K562 (cell line): Measurements from ENCODE around the gene ARHGAP15. TPM values are rescaled to one million over a fixed set of nuclear protein-coding genes. Genes with fewer than 3 reads are reported as not detected.

Source experiments
- ATAC-seq: fragments of 200-7000 bp; cut with Tn5 transposase; 3 replicates; pipeline ENCODE4 v1.9.1; 2020; ENCODE audit warnings: moderate library complexity
- BruUV-seq: library from RNA; stranded (reverse); fragments of 400-500 nt; replicated peaks from 2 replicates; lab custom pipeline; 2021; lab: Mats Ljungman, UMichigan
- CTCF ChIA-PET: fragments of 300-600 bp; formaldehyde crosslinking; extraction: SDS; loops from one replicate; lab custom pipeline; 2021; ENCODE audit warnings: low intra/inter-chr PET ratio; lab: Yijun Ruan, JAX
- POLR2A ChIA-PET: fragments of 300-600, 350-650 bp; sonication (Branson Sonifier 250); formaldehyde crosslinking; extraction: SDS; loops from one replicate; lab custom pipeline; 2021; ENCODE audit warnings: antibody characterized with exemption, inconsistent platforms; lab: Yijun Ruan, JAX
- DNase-seq, 4 experiments: peaks; one replicate each; pipeline versions ENCODE4 v3.0.0 to v3.0.0-alpha.2; 2011 to 2018; ENCODE audit warnings: low spot score in 3 of 4, mixed read lengths in 3 of 4; ENCODE audit errors: extremely low read depth in 1 of 4
- FAIRE-seq: peaks from 2 replicates; lab custom pipeline; 2011; peaks lifted over from hg19 to GRCh38; lab: Jason Lieb, UNC
- H2AFZ ChIP-seq: 2 replicates; pipeline ENCODE4 v1.6.0; 2011; ENCODE audit warnings: low read depth, low read length, control low read depth, inconsistent platforms
- H3K27ac ChIP-seq: fragments of 200-600 bp; 3 replicates; pipeline ENCODE4 v1.8.0; 2011; ENCODE audit warnings: low read depth, mild to moderate bottlenecking, control low read depth, inconsistent platforms, low read length, moderate library complexity, mixed read lengths; ENCODE audit errors: extremely low read depth
- H3K27me3 ChIP-seq, 2 experiments: fragments of 300-600 bp in 1 of 2; 2 replicates in 1 of 2; 3 replicates in 1 of 2; pipeline versions ENCODE4 v1.6.0 to v1.8.0; 2011; ENCODE audit warnings: inconsistent platforms in 2 of 2, low read length in 2 of 2, mild to moderate bottlenecking in 1 of 2, mixed read lengths in 1 of 2, moderate library complexity in 1 of 2; ENCODE audit not compliant: control insufficient read depth in 2 of 2, insufficient read depth in 2 of 2
- H3K36me3 ChIP-seq: fragments of 300-600 bp; 3 replicates; pipeline ENCODE4 v1.8.0; 2011; ENCODE audit warnings: mild to moderate bottlenecking, low read length, inconsistent platforms; ENCODE audit not compliant: control insufficient read depth, insufficient read depth
- H3K4me1 ChIP-seq, 2 experiments: fragments of 200-600 bp in 1 of 2; replicated peaks in 1 of 2; 2 replicates in 1 of 2; 3 replicates in 1 of 2; pipeline versions ENCODE4 v1.5.1 to v1.8.0; 2011; ENCODE audit warnings: inconsistent platforms in 2 of 2, low read length in 2 of 2, mild to moderate bottlenecking in 1 of 2, mixed read lengths in 1 of 2, moderate library complexity in 1 of 2; ENCODE audit not compliant: control insufficient read depth in 2 of 2, insufficient read depth in 2 of 2
- H3K4me2 ChIP-seq: 2 replicates; pipeline ENCODE4 v1.6.1; 2011; ENCODE audit warnings: low read length, control low read depth, inconsistent platforms, mixed read lengths; ENCODE audit not compliant: insufficient read depth
- H3K4me3 ChIP-seq: fragments of 200-600 bp; sonication (generic), shearing (Covaris generic); 2 replicates; pipeline ENCODE4 v1.5.1; 2016; ENCODE audit warnings: control low read depth, inconsistent platforms
- H3K79me2 ChIP-seq: fragments of 200-600 bp; 3 replicates; pipeline ENCODE4 v1.8.0; 2011; ENCODE audit warnings: low read length, inconsistent platforms; ENCODE audit not compliant: control insufficient read depth, insufficient read depth
- H3K9ac ChIP-seq, 2 experiments: 2 replicates each; pipeline versions ENCODE4 v1.6.0 to v1.6.1; 2011; ENCODE audit warnings: low read depth in 2 of 2, low read length in 2 of 2, control low read depth in 1 of 2, inconsistent platforms in 1 of 2, mild to moderate bottlenecking in 1 of 2, mixed read lengths in 1 of 2; ENCODE audit not compliant: insufficient read depth in 1 of 2
- H3K9me1 ChIP-seq: one replicate; pipeline ENCODE4 v1.6.0; 2011; ENCODE audit warnings: inconsistent platforms, mild to moderate bottlenecking, low read length, moderate library complexity; ENCODE audit not compliant: control insufficient read depth, insufficient read depth
- H3K9me3 ChIP-seq: replicated peaks from 2 replicates; pipeline ENCODE4 v1.5.1; 2011; ENCODE audit warnings: low read depth, low read length, inconsistent platforms; ENCODE audit not compliant: control insufficient read depth, insufficient read depth
- H4K20me1 ChIP-seq: replicated peaks from 2 replicates; pipeline ENCODE4 v1.6.1; 2011; ENCODE audit warnings: low read length, inconsistent platforms, mixed read lengths; ENCODE audit not compliant: control insufficient read depth, insufficient read depth
- ETV5 ChIP-seq: sonication (generic); formaldehyde crosslinking; IDR thresholded peaks from 2 replicates; pipeline ENCODE4 v1.4.0; 2020; ENCODE audit warnings: low read depth, mild to moderate bottlenecking, missing genetic modification reagents
- MTF1 ChIP-seq: fragments of 250-450 bp; sonication (Bioruptor Pico); IDR thresholded peaks from 2 replicates; pipeline ENCODE4 v1.9.0; 2021; ENCODE audit warnings: moderate library complexity, mild to moderate bottlenecking, inconsistent platforms, borderline replicate concordance
- PCBP2 ChIP-seq: fragments of 200-400 bp; formaldehyde crosslinking; IDR thresholded peaks from 2 replicates; pipeline ENCODE4 v1.6.1; 2018; ENCODE audit warnings: low read length, low read depth, mild to moderate bottlenecking, moderate library complexity; ENCODE audit not compliant: poor library complexity, severe bottlenecking
- RFX1 ChIP-seq: fragments of 450-650 bp; IDR thresholded peaks from 2 replicates; pipeline ENCODE4 v1.6.1; 2016; ENCODE audit warnings: mild to moderate bottlenecking, moderate library complexity
- SRSF1 ChIP-seq: fragments of 200-400 bp; formaldehyde crosslinking; IDR thresholded peaks from 2 replicates; pipeline ENCODE4 v1.6.1; 2017; ENCODE audit warnings: mild to moderate bottlenecking, low read depth, low read length, moderate library complexity
- TBL1XR1 ChIP-seq, 2 experiments: IDR thresholded peaks; 2 replicates each; pipeline ENCODE4 v1.6.1; 2012; ENCODE audit warnings: improper control_type of control experiment in 2 of 2, low read length in 2 of 2, mild to moderate bottlenecking in 1 of 2
- ZNF253 ChIP-seq: fragments of 250-450 bp; sonication (Bioruptor Pico); conservative IDR thresholded peaks from 2 replicates; pipeline ENCODE4 v1.6.1; 2021; ENCODE audit warnings: mild to moderate bottlenecking
- WGBS: fragments of 100-300 bp; shearing (Covaris generic); methylation state at CpG from one replicate; pipeline ENCODE4 v1.1.6; 2016; ENCODE audit warnings: low coverage, mixed read lengths; ENCODE audit not compliant: insufficient coverage; ENCODE audit errors: missing lambda C conversion rate; 5-methylcytosine and 5-hydroxymethylcytosine counted together
- in situ Hi-C: fragments of 300-500 bp; cut with MboI; formaldehyde crosslinking; loops from 4 replicates; pipeline ENCODE4 v1.15.0; 2018; ENCODE audit warnings: inconsistent platforms, mixed read lengths
- intact Hi-C: fragments of 100-400 bp; cut with micrococcal nuclease; formaldehyde crosslinking; loops from 2 replicates; pipeline ENCODE4 v1.14.2; 2022
- polyA plus RNA-seq, 8 experiments: library from polyadenylated mRNA; depleted of rRNA in 4 of 8; stranded (reverse) in 5 of 8; unstranded in 3 of 8; fragments of >200 nt; fragmentation: Nextera tagmentation in 2 of 8; fragmentation: Illumina TruSeq in 1 of 8; extraction: Ambion mirVana in 2 of 8; extraction: Trizol in 1 of 8; gene quantifications; 2 replicates each; pipeline versions ENCODE4 v1.2.1 to v1.2.3, GENCODE V29; 2011 to 2014; ENCODE audit warnings: inconsistent platforms in 1 of 8, missing spikeins in 1 of 8
- total RNA-seq, 7 experiments: library from RNA; depleted of rRNA in 6 of 7; stranded (reverse); fragments of >200 nt in 6 of 7; fragmentation: Illumina TruSeq in 2 of 7; extraction: Trizol in 2 of 7; gene quantifications; 2 replicates each; pipeline versions ENCODE4 v1.2.1 to v1.2.3, GENCODE V29; 2011 to 2021; ENCODE audit warnings: low replicate concordance in 1 of 7
- TF ChIP-seq, protein P1 (sequence below): fragments of 450-650 bp; IDR thresholded peaks from 2 replicates; pipeline ENCODE4 v1.7.0; 2016; ENCODE audit warnings: borderline replicate concordance
- TF ChIP-seq, protein P2 (sequence below), 2 experiments: fragments of 200-800 bp in 1 of 2; sonication (Bioruptor generic) in 1 of 2; sonication (generic) in 1 of 2; formaldehyde crosslinking in 1 of 2; IDR thresholded peaks in 1 of 2; conservative IDR thresholded peaks in 1 of 2; 2 replicates each; pipeline versions ENCODE4 v1.5.0 to v1.6.1; 2016 to 2020; ENCODE audit warnings: missing compliant biosample characterization in 1 of 2, missing genetic modification characterization in 1 of 2, missing genetic modification reagents in 1 of 2
- TF ChIP-seq, protein P3 (sequence below): sonication (generic); formaldehyde crosslinking; IDR thresholded peaks from 2 replicates; pipeline ENCODE4 v1.8.0; 2022; ENCODE audit warnings: mild to moderate bottlenecking, missing genetic modification reagents

Gene ARHGAP15
- total and polyA plus RNA-seq, 9 of the 15 experiments (the other 6 are each of a cell fraction or from before 2014, with no cell fraction given) = 1.5 to 17.9 (median 7.9) TPM

DNA sequence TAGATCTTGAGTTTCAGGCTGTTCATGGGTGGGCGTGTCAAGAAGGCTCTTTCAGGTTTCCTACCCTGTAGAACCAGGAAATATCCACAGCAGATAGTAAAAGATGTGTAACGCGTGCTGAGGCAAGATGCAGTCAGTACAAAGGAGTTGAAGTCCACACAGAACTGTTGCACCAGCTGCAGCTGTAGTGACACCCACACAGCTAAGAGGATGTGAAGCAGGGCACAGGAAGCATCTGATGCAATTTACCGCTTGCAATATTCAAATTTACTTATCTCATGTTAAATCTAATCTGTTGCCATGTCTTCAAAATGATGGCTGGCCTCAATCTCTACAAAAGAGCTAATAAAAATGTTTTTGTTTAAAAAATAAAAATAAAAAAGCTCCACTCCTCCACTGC lies 132.8 kb downstream of the ARHGAP15 start:
- intact Hi-C loops = no loop called here
- ChIA-PET CTCF (no interaction called here), POLR2A (interaction anchor here (1.2 kb wide), 1 partner anchor 10 kb away, joined by 4 read pairs; no protein-coding TSS in a partner anchor)
- no peak overlapping the region for H3K4me2 ChIP-seq
- no peak overlapping the region for H3K9ac ChIP-seq
- no peaks in the 10 kb centered on the region for H3K36me3 ChIP-seq
- FAIRE-seq = no peak
- H3K4me1 ChIP-seq = no peaks in the 10 kb centered on the region; a peak in 1 of 5 replicates
- no peaks in the 10 kb centered on the region for H4K20me1 ChIP-seq
- no TSS peak for BruUV-seq
- no peak overlapping the region for H3K27ac ChIP-seq
- ATAC-seq = no peak
- no peak overlapping the region for H2AFZ ChIP-seq
- WGBS = 16% methylated on average over 4 of the region's 4 CpGs
- DNase-seq = no peak
- TF ChIP-seq SRSF1 (no peak), TBL1XR1 (IDR thresholded peaks at IDR 0.05; ENCODE audit: low read length in 2 of 2) (no peak), ETV5 (CRISPR knock-in tag) (no peak), PCBP2 (no peak), MTF1 (CRISPR knock-in tag) (no peak), ZNF253 (CRISPR knock-in tag) (no peak), RFX1 (no peak)
- TF ChIP-seq, protein P1, sequence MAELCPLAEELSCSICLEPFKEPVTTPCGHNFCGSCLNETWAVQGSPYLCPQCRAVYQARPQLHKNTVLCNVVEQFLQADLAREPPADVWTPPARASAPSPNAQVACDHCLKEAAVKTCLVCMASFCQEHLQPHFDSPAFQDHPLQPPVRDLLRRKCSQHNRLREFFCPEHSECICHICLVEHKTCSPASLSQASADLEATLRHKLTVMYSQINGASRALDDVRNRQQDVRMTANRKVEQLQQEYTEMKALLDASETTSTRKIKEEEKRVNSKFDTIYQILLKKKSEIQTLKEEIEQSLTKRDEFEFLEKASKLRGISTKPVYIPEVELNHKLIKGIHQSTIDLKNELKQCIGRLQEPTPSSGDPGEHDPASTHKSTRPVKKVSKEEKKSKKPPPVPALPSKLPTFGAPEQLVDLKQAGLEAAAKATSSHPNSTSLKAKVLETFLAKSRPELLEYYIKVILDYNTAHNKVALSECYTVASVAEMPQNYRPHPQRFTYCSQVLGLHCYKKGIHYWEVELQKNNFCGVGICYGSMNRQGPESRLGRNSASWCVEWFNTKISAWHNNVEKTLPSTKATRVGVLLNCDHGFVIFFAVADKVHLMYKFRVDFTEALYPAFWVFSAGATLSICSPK = no peak
- TF ChIP-seq, protein P2, sequence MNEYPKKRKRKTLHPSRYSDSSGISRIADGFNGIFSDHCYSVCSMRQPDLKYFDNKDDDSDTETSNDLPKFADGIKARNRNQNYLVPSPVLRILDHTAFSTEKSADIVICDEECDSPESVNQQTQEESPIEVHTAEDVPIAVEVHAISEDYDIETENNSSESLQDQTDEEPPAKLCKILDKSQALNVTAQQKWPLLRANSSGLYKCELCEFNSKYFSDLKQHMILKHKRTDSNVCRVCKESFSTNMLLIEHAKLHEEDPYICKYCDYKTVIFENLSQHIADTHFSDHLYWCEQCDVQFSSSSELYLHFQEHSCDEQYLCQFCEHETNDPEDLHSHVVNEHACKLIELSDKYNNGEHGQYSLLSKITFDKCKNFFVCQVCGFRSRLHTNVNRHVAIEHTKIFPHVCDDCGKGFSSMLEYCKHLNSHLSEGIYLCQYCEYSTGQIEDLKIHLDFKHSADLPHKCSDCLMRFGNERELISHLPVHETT (CRISPR knock-in tag; conservative IDR thresholded peaks at IDR 0.05 in 1 of 2, IDR thresholded peaks at IDR 0.05 in 1 of 2) = no peak
- TF ChIP-seq, protein P3, sequence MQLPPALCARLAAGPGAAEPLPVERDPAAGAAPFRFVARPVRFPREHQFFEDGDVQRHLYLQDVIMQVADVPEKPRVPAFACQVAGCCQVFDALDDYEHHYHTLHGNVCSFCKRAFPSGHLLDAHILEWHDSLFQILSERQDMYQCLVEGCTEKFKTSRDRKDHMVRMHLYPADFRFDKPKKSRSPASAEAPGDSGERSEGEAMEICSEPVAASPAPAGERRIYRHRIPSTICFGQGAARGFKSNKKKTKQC (CRISPR knock-in tag) = no peak
- H3K27me3 ChIP-seq = no peaks in the 10 kb centered on the region
- H3K9me3 ChIP-seq = no peaks in the 10 kb centered on the region
- H3K9me1 ChIP-seq = no peaks in the 10 kb centered on the region
- in situ Hi-C loops = no loop called here
- no peak overlapping the region for H3K4me3 ChIP-seq
- H3K79me2 ChIP-seq = no peaks in the 10 kb centered on the region
